ENCODE data around the gene FBLN1. TPM values are rescaled to one million over a fixed set of nuclear protein-coding genes. Genes with fewer than 3 reads are reported as not detected.
A peak's percentile ranks its signal among the peaks of the same experiment; 100 is the strongest.

FBLN1 gene
- total RNA-seq, 1 experiment from 2014 or later, result 28.6 TPM

- Mint-ChIP-seq H3K4me1 (ENCODE audit: low read depth, unreplicated experiment) (peaks cover 76% of the 10 kb centered on the region), H3K4me3 (ENCODE audit: low read depth, unreplicated experiment) (no peak overlapping the region), H3K27me3 (ENCODE audit: unreplicated experiment) (no peaks in the 10 kb centered on the region), H3K9me3 (ENCODE audit: low read depth, unreplicated experiment) (peaks cover 4% of the 10 kb centered on the region), H3K36me3 (ENCODE audit: insufficient read depth, unreplicated experiment) (peaks cover 17% of the 10 kb centered on the region), H3K27ac (ENCODE audit: unreplicated experiment) (no peak overlapping the region)
- no TSS peak for BruUV-seq (replicated peaks)
- CTCF ChIA-PET, result no interaction called here
- DNase-seq, result no peak
- TF ChIP-seq, protein P1, sequence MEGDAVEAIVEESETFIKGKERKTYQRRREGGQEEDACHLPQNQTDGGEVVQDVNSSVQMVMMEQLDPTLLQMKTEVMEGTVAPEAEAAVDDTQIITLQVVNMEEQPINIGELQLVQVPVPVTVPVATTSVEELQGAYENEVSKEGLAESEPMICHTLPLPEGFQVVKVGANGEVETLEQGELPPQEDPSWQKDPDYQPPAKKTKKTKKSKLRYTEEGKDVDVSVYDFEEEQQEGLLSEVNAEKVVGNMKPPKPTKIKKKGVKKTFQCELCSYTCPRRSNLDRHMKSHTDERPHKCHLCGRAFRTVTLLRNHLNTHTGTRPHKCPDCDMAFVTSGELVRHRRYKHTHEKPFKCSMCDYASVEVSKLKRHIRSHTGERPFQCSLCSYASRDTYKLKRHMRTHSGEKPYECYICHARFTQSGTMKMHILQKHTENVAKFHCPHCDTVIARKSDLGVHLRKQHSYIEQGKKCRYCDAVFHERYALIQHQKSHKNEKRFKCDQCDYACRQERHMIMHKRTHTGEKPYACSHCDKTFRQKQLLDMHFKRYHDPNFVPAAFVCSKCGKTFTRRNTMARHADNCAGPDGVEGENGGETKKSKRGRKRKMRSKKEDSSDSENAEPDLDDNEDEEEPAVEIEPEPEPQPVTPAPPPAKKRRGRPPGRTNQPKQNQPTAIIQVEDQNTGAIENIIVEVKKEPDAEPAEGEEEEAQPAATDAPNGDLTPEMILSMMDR (IDR thresholded peaks at IDR 0.05; ENCODE audit: unreplicated experiment), result no peak
- intact Hi-C loops (cut with micrococcal nuclease; ENCODE audit: unreplicated experiment), result loop anchor here (5.0 kb wide), 1 partner anchor 182 kb away; no protein-coding TSS in a partner anchor
Observed at GRCh38 chr22:45649809-45650208, 147.1 kb downstream of the FBLN1 start.

- H3K27me3 Mint-ChIP-seq (ENCODE audit: unreplicated experiment), result no peaks in the 10 kb centered on the region
- no TSS peak for BruUV-seq (replicated peaks)
- intact Hi-C loops (cut with micrococcal nuclease; ENCODE audit: unreplicated experiment), result no loop called here
Observed at GRCh38 chr22:45650721-45651120, 148.0 kb downstream of the FBLN1 start.

More at GRCh38 chr22:45650721-45651120, 148.0 kb downstream of the FBLN1 start:
- Mint-ChIP-seq H3K4me3 (ENCODE audit: low read depth, unreplicated experiment) (no peak overlapping the region), H3K4me1 (ENCODE audit: low read depth, unreplicated experiment) (peaks cover 73% of the 10 kb centered on the region), H3K9me3 (ENCODE audit: low read depth, unreplicated experiment) (peaks cover 4% of the 10 kb centered on the region), H3K27ac (ENCODE audit: unreplicated experiment) (peak overlapping the region; percentile 27), H3K36me3 (ENCODE audit: insufficient read depth, unreplicated experiment) (peaks cover 9% of the 10 kb centered on the region)
- TF ChIP-seq, protein P1 (IDR thresholded peaks at IDR 0.05; ENCODE audit: unreplicated experiment), result no peak
- DNase-seq, result no peak
- CTCF ChIA-PET, result no interaction called here

Other genes with a start within 250 kb of the FBLN1 start
- gene UPK3A, start 217.9 kb upstream of the FBLN1 start, total RNA-seq (2022), result not detected in 2 replicates
- gene FAM118A, start 192.9 kb upstream of the FBLN1 start, total RNA-seq (2022), result 33.5 and 35.0 TPM in 2 replicates
- not detected in 2 replicates for gene SMC1B, start 89.3 kb upstream of the FBLN1 start, total RNA-seq (2022)
- gene RIBC2, start 89.2 kb upstream of the FBLN1 start, total RNA-seq (2022), result 4.5 and 5.6 TPM in 2 replicates
- gene ATXN10, start 169.0 kb downstream of the FBLN1 start, total RNA-seq (2022), result 243 and 263 TPM in 2 replicates